ENCODE results near the gene ACOT11.

The ACOT11 gene

DNA sequence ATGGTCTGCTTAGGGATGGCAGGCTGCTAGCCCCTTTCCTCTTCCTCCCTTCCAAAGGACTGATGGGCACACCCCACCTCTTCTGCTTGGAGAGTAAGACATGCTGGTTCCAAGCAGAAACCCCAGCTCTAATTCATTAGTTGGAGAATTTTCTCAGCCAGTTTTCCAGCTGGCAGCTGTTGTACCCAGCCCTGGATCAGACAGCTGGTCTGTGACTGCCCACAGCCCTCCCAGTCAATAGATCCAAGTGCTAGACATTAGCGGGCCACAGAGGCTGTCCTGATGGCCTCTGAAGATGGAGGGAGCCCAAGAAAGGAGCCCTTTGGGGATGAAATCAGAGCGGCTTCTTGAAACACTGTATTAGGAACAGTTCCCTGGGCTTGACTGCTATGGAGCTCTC lies 35.8 kb downstream of the ACOT11 start:
- H3K9me3 ChIP-seq (ENCODE audit: control insufficient read depth in 2 of 2, low read length in 2 of 2), result no peaks in the 10 kb centered on the region
- no peaks in the 10 kb centered on the region for H3K27me3 ChIP-seq (ENCODE audit: control insufficient read depth in 2 of 2, insufficient read depth in 2 of 2, low read length in 2 of 2)
- no peak overlapping the region for H3K9ac ChIP-seq (ENCODE audit: low read depth in 1 of 2, low read length in 2 of 2)
- H3K4me1 ChIP-seq (ENCODE audit: control insufficient read depth in 2 of 2, insufficient read depth in 2 of 2, low read length in 2 of 2), result peaks cover 5 to 7% of the 10 kb centered on the region in 2 donors
- no peak overlapping the region for H3K27ac ChIP-seq (ENCODE audit: low read depth in 2 of 2, low read length in 2 of 2)
- peaks cover 20 to 21% of the 10 kb centered on the region in 2 donors for H3K36me3 ChIP-seq (ENCODE audit: control insufficient read depth in 2 of 2, insufficient read depth in 2 of 2, low read length in 2 of 2)
- H3K4me3 ChIP-seq (ENCODE audit: low read length in 2 of 2), result no peak overlapping the region

- peaks cover 20 to 22% of the 10 kb centered on the region in 2 donors for H3K36me3 ChIP-seq (ENCODE audit: control insufficient read depth in 2 of 2, insufficient read depth in 2 of 2, low read length in 2 of 2)
- H3K27ac ChIP-seq (ENCODE audit: low read depth in 2 of 2, low read length in 2 of 2), result no peak overlapping the region
- no peaks in the 10 kb centered on the region for H3K9me3 ChIP-seq (ENCODE audit: control insufficient read depth in 2 of 2, low read length in 2 of 2)
- H3K4me3 ChIP-seq (ENCODE audit: low read length in 2 of 2), result no peak overlapping the region
- H3K4me1 ChIP-seq (ENCODE audit: control insufficient read depth in 2 of 2, insufficient read depth in 2 of 2, low read length in 2 of 2), result peaks cover 2 to 5% of the 10 kb centered on the region in 2 donors
- no peaks in the 10 kb centered on the region for H3K27me3 ChIP-seq (ENCODE audit: control insufficient read depth in 2 of 2, insufficient read depth in 2 of 2, low read length in 2 of 2)
- no peak overlapping the region for H3K9ac ChIP-seq (ENCODE audit: low read depth in 1 of 2, low read length in 2 of 2)
Measured at GRCh38 chr1:54584575-54584974, 36.5 kb downstream of the ACOT11 start.

- H3K9ac ChIP-seq (ENCODE audit: low read depth in 1 of 2, low read length in 2 of 2), result no peak overlapping the region
Measured at GRCh38 chr1:54585181-54586066, 37.4 kb downstream of the ACOT11 start.

GRCh38 chr1:54588377-54588776 lies 40.3 kb downstream of the ACOT11 start:
- Histone ChIP-seq H3K36me3 (ENCODE audit: control insufficient read depth in 2 of 2, insufficient read depth in 2 of 2, low read length in 2 of 2) (peaks cover 31 to 43% of the 10 kb centered on the region in 2 donors), H3K27ac (ENCODE audit: low read depth in 2 of 2, low read length in 2 of 2) (no peak overlapping the region), H3K27me3 (ENCODE audit: control insufficient read depth in 2 of 2, insufficient read depth in 2 of 2, low read length in 2 of 2) (no peaks in the 10 kb centered on the region), H3K9ac (ENCODE audit: low read depth in 1 of 2, low read length in 2 of 2) (no peak overlapping the region), H3K9me3 (ENCODE audit: control insufficient read depth in 2 of 2, low read length in 2 of 2) (no peaks in the 10 kb centered on the region), H3K4me3 (ENCODE audit: low read length in 2 of 2) (no peak overlapping the region), H3K4me1 (ENCODE audit: control insufficient read depth in 2 of 2, insufficient read depth in 2 of 2, low read length in 2 of 2) (no peaks in the 10 kb centered on the region)

More at GRCh38 chr1:54585181-54586066, 37.4 kb downstream of the ACOT11 start:
- Histone ChIP-seq H3K9me3 (ENCODE audit: control insufficient read depth in 2 of 2, low read length in 2 of 2) (no peaks in the 10 kb centered on the region), H3K4me1 (ENCODE audit: control insufficient read depth in 2 of 2, insufficient read depth in 2 of 2, low read length in 2 of 2) (peaks cover 2 to 5% of the 10 kb centered on the region in 2 donors), H3K27ac (ENCODE audit: low read depth in 2 of 2, low read length in 2 of 2) (no peak overlapping the region), H3K27me3 (ENCODE audit: control insufficient read depth in 2 of 2, insufficient read depth in 2 of 2, low read length in 2 of 2) (no peaks in the 10 kb centered on the region), H3K4me3 (ENCODE audit: low read length in 2 of 2) (no peak overlapping the region), H3K36me3 (ENCODE audit: control insufficient read depth in 2 of 2, insufficient read depth in 2 of 2, low read length in 2 of 2) (peaks cover 20 to 22% of the 10 kb centered on the region in 2 donors)

DNA sequence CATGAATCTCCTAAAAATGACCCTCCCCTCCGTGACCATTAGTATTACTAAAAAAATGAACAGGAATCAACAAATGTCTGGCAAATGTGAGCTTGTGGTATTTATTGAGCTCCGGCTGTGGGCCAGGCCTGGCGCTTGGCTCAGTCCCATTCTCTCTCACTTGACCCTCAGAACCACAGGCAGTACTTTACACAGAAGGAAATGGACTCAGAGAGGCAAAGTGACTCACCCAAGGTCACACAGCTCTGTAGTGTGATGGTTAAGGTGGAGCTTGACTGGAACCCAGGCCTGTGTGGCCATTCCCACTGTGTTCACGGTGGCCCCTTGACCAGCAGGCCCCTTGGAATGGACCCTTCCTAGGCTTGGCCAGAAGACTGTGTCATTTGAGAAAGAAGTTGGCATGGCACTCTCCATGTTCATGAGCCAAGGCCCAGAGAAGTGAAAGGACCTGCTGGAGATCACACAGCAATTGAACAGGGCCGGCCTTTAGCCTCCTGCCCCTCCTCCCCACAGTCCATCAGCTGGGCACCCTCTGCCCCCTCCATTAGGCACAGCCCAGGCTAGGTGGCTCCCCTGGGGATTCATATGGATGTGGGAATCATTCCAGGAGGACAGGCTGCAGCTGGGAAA lies 43.2 kb downstream of the ACOT11 start:
- Histone ChIP-seq H3K9ac (ENCODE audit: low read depth in 1 of 2, low read length in 2 of 2) (no peak overlapping the region), H3K27ac (ENCODE audit: low read depth in 2 of 2, low read length in 2 of 2) (no peak overlapping the region), H3K9me3 (ENCODE audit: control insufficient read depth in 2 of 2, low read length in 2 of 2) (no peaks in the 10 kb centered on the region), H3K4me3 (ENCODE audit: low read length in 2 of 2) (no peak overlapping the region), H3K4me1 (ENCODE audit: control insufficient read depth in 2 of 2, insufficient read depth in 2 of 2, low read length in 2 of 2) (no peaks in the 10 kb centered on the region), H3K36me3 (ENCODE audit: control insufficient read depth in 2 of 2, insufficient read depth in 2 of 2, low read length in 2 of 2) (peaks cover 31 to 56% of the 10 kb centered on the region in 2 donors), H3K27me3 (ENCODE audit: control insufficient read depth in 2 of 2, insufficient read depth in 2 of 2, low read length in 2 of 2) (no peaks in the 10 kb centered on the region)

DNA sequence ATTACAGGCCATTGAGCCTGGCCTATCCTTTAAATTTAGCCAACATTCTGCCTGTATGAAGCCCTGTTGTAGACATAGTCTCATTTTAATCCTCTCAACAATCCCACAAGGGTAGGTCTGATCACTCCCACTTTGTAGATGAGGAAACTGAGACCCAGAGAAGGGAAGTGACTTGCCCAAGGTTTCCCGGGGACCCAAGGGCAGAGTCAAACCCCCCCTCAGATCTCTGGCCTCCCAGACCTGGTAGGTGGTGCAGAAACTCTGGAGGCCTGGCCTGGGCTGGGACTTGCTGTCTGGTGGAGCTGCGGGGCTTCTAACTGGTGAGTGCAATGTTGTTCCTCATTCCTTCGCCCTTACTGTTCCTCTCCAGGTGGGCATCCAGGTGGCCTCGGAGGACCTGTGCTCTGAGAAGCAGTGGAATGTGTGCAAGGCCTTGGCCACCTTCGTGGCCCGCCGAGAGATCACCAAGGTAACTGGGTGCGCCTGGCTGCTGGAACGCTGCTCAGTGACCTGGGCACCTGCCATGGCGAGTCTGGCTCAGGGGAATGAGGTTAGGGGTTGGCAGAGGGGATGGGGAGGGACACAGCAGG lies 45.6 kb downstream of the ACOT11 start:
- Histone ChIP-seq H3K27ac (ENCODE audit: low read depth in 2 of 2, low read length in 2 of 2) (no peak overlapping the region), H3K9me3 (ENCODE audit: control insufficient read depth in 2 of 2, low read length in 2 of 2) (no peaks in the 10 kb centered on the region), H3K4me1 (ENCODE audit: control insufficient read depth in 2 of 2, insufficient read depth in 2 of 2, low read length in 2 of 2) (no peaks in the 10 kb centered on the region), H3K9ac (ENCODE audit: low read depth in 1 of 2, low read length in 2 of 2) (no peak overlapping the region), H3K36me3 (ENCODE audit: control insufficient read depth in 2 of 2, insufficient read depth in 2 of 2, low read length in 2 of 2) (peaks cover 39 to 67% of the 10 kb centered on the region in 2 donors), H3K4me3 (ENCODE audit: low read length in 2 of 2) (no peak overlapping the region), H3K27me3 (ENCODE audit: control insufficient read depth in 2 of 2, insufficient read depth in 2 of 2, low read length in 2 of 2) (no peaks in the 10 kb centered on the region)

- Histone ChIP-seq H3K9me3 (ENCODE audit: control insufficient read depth in 2 of 2, low read length in 2 of 2) (no peaks in the 10 kb centered on the region), H3K27me3 (ENCODE audit: control insufficient read depth in 2 of 2, insufficient read depth in 2 of 2, low read length in 2 of 2) (no peaks in the 10 kb centered on the region), H3K36me3 (ENCODE audit: control insufficient read depth in 2 of 2, insufficient read depth in 2 of 2, low read length in 2 of 2) (peaks cover 43 to 69% of the 10 kb centered on the region in 2 donors), H3K9ac (ENCODE audit: low read depth in 1 of 2, low read length in 2 of 2) (no peak overlapping the region), H3K4me1 (ENCODE audit: control insufficient read depth in 2 of 2, insufficient read depth in 2 of 2, low read length in 2 of 2) (no peaks in the 10 kb centered on the region), H3K27ac (ENCODE audit: low read depth in 2 of 2, low read length in 2 of 2) (no peak overlapping the region), H3K4me3 (ENCODE audit: low read length in 2 of 2) (no peak overlapping the region)
Measured at GRCh38 chr1:54594463-54594862, 46.4 kb downstream of the ACOT11 start.

- H3K4me1 ChIP-seq (ENCODE audit: control insufficient read depth in 2 of 2, insufficient read depth in 2 of 2, low read length in 2 of 2), result no peaks in the 10 kb centered on the region
- no peak overlapping the region for H3K27ac ChIP-seq (ENCODE audit: low read depth in 2 of 2, low read length in 2 of 2)
- H3K27me3 ChIP-seq (ENCODE audit: control insufficient read depth in 2 of 2, insufficient read depth in 2 of 2, low read length in 2 of 2), result no peaks in the 10 kb centered on the region
- H3K36me3 ChIP-seq (ENCODE audit: control insufficient read depth in 2 of 2, insufficient read depth in 2 of 2, low read length in 2 of 2), result peaks cover 45 to 71% of the 10 kb centered on the region in 2 donors
- H3K9ac ChIP-seq (ENCODE audit: low read depth in 1 of 2, low read length in 2 of 2), result no peak overlapping the region
- no peaks in the 10 kb centered on the region for H3K9me3 ChIP-seq (ENCODE audit: control insufficient read depth in 2 of 2, low read length in 2 of 2)
- H3K4me3 ChIP-seq (ENCODE audit: low read length in 2 of 2), result no peak overlapping the region
Measured at GRCh38 chr1:54595956-54596498, 48.0 kb downstream of the ACOT11 start.

- no peaks in the 10 kb centered on the region for H3K9me3 ChIP-seq (ENCODE audit: control insufficient read depth in 2 of 2, low read length in 2 of 2)
- no peak overlapping the region for H3K27ac ChIP-seq (ENCODE audit: low read depth in 2 of 2, low read length in 2 of 2)
- no peaks in the 10 kb centered on the region for H3K4me1 ChIP-seq (ENCODE audit: control insufficient read depth in 2 of 2, insufficient read depth in 2 of 2, low read length in 2 of 2)
- no peaks in the 10 kb centered on the region for H3K27me3 ChIP-seq (ENCODE audit: control insufficient read depth in 2 of 2, insufficient read depth in 2 of 2, low read length in 2 of 2)
- H3K36me3 ChIP-seq (ENCODE audit: control insufficient read depth in 2 of 2, insufficient read depth in 2 of 2, low read length in 2 of 2), result peaks cover 52 to 70% of the 10 kb centered on the region in 2 donors
- no peak overlapping the region for H3K4me3 ChIP-seq (ENCODE audit: low read length in 2 of 2)
- no peak overlapping the region for H3K9ac ChIP-seq (ENCODE audit: low read depth in 1 of 2, low read length in 2 of 2)
Measured at GRCh38 chr1:54596756-54597155, 48.7 kb downstream of the ACOT11 start.

Measured in mucosa of rectum (tissue), 2 donors.